Spleen (tissue), 11 donors: ENCODE measurements around the gene PLEKHF1. TPM values are rescaled to one million over a fixed set of nuclear protein-coding genes. Genes with fewer than 3 reads are reported as not detected.

Experiments used
- DNase-seq: peaks from one replicate; pipeline ENCODE4 v3.0.0-alpha.2; 2020
- H3K27ac ChIP-seq, 8 donors: fragments of 200-600 bp; sonication (generic) in 7 of 8; 1 replicate in 4 of 8; 2 replicates in 4 of 8; pipeline versions ENCODE4 v1.5.0 to v1.8.0; 2016 to 2021; ENCODE audit warnings: inconsistent platforms in 4 of 8, mild to moderate bottlenecking in 4 of 8, moderate library complexity in 1 of 8
- H3K27me3 ChIP-seq, 7 donors: fragments of 200-600 bp; sonication (generic) in 6 of 7; replicated peaks in 1 of 7; 1 replicate in 4 of 7; 2 replicates in 3 of 7; pipeline versions ENCODE4 v1.5.0 to v1.8.0; 2016 to 2021; ENCODE audit warnings: inconsistent platforms in 3 of 7, mild to moderate bottlenecking in 1 of 7
- H3K36me3 ChIP-seq, 6 donors: fragments of 200-600 bp; sonication (generic) in 5 of 6; 1 replicate in 4 of 6; 2 replicates in 2 of 6; pipeline versions ENCODE4 v1.5.0 to v1.8.0; 2016 to 2021; ENCODE audit warnings: inconsistent platforms in 2 of 6
- H3K4me1 ChIP-seq, 6 donors: fragments of 200-600 bp; sonication (generic) in 5 of 6; 1 replicate in 3 of 6; 2 replicates in 3 of 6; pipeline versions ENCODE4 v1.5.0 to v1.8.0; 2016 to 2021; ENCODE audit warnings: inconsistent platforms in 3 of 6
- H3K4me3 ChIP-seq, 8 donors: fragments of 200-600 bp; sonication (generic) in 7 of 8; 1 replicate in 4 of 8; 2 replicates in 4 of 8; pipeline versions ENCODE4 v1.5.0 to v1.8.0; 2016 to 2021; ENCODE audit warnings: inconsistent platforms in 4 of 8, mild to moderate bottlenecking in 4 of 8, moderate library complexity in 2 of 8
- H3K9me3 ChIP-seq, 8 donors: fragments of 200-600 bp; sonication (generic) in 7 of 8; 1 replicate in 4 of 8; 2 replicates in 4 of 8; pipeline versions ENCODE4 v1.5.0 to v1.8.0; 2016 to 2021; ENCODE audit warnings: inconsistent platforms in 4 of 8
- CTCF ChIP-seq, 11 experiments: fragments of 200-600 bp in 7 of 11; fragments of 450-650 bp in 4 of 11; sonication (generic) in 4 of 11; IDR thresholded peaks in 8 of 11; conservative IDR thresholded peaks in 3 of 11; 1 replicate in 7 of 11; 2 replicates in 4 of 11; pipeline versions ENCODE4 v1.4.0 to v1.8.0; 2016 to 2021; ENCODE audit warnings: antibody characterized with exemption in 11 of 11, inconsistent platforms in 4 of 11, mild to moderate bottlenecking in 1 of 11
- POLR2A ChIP-seq, 3 donors: fragments of 450-650 bp; IDR thresholded peaks; one replicate each; pipeline ENCODE4 v1.5.1; 2017; ENCODE audit warnings: antibody characterized with exemption in 3 of 3, mild to moderate bottlenecking in 1 of 3
- POLR2AphosphoS5 ChIP-seq, 3 donors: sonication (generic); formaldehyde crosslinking; IDR thresholded peaks; one replicate each; pipeline ENCODE4 v1.5.1; 2017; ENCODE audit warnings: antibody characterized with exemption in 3 of 3
- WGBS, 5 donors: extraction: QIAGEN DNeasy Blood & Tissue Kit in 3 of 5; methylation state at CpG; one replicate each; pipeline versions ENCODE4 v1.1.5 to v1.1.7; 2013 to 2018; 5-methylcytosine and 5-hydroxymethylcytosine counted together
- intact Hi-C: fragments of 100-400 bp; cut with DNase I; formaldehyde crosslinking; loops from one replicate; pipeline ENCODE4 v1.15.0; 2023; ENCODE audit warnings: low total_unique reads
- polyA plus RNA-seq, 3 donors: library from polyadenylated mRNA; stranded (reverse); fragments of 200-250 nt; gene quantifications; one replicate each; pipeline ENCODE4 v1.2.1, GENCODE V29; 2013
- total RNA-seq, 7 donors: library from RNA; depleted of rRNA in 3 of 7; stranded (reverse); fragments of >200 nt in 3 of 7; fragmentation: NEBNext Ultra II Directional in 4 of 7; extraction: Animal tissue kit (Norgen Biotek cat#: 25700) in 4 of 7; gene quantifications; one replicate each; pipeline versions ENCODE4 v1.1.0 to v1.2.1, GENCODE V29; 2016 to 2021
- donor health status: healthy with polysubstance abuse.
- donor health status: DM: no; HTN: no; CAD: no; lungs with moderate emphysema.
- donor health status: DM: no; HTN: no; CAD: no.
- donor health status: Bipolar disorder and iron deficiency.
- donor health status: healthy.
- donor health status: DM: no; HTN: no; CAD: no.
- donor health status: DM: yes; HTN: yes; CAD: no.

PLEKHF1 gene
- total and polyA plus RNA-seq, 10 donors, result 9.7 to 28.0 (median 18.2) TPM

- peaks cover 0 to 10% (median 3%) of the 10 kb centered on the region in 6 donors for H3K36me3 ChIP-seq
- H3K4me3 ChIP-seq, result no peak overlapping the region
- TF ChIP-seq POLR2A (IDR thresholded peaks at IDR 0.05), result no peak
- TF ChIP-seq CTCF (IDR thresholded peaks at IDR 0.05 in 8 of 11, conservative IDR thresholded peaks at IDR 0.05 in 3 of 11), result no peak
- no peak for TF ChIP-seq POLR2AphosphoS5 (IDR thresholded peaks at IDR 0.05)
- H3K27ac ChIP-seq, result no peak overlapping the region
- intact Hi-C loops, result no loop called here
- 81 to 90% (median 87%) methylated on average over 10 of the region's 10 CpGs for WGBS, 5 donors
- no peaks in the 10 kb centered on the region for H3K9me3 ChIP-seq
- peaks cover 18 to 51% (median 42%) of the 10 kb centered on the region in 6 donors for H3K4me1 ChIP-seq
- no peaks in the 10 kb centered on the region for H3K27me3 ChIP-seq
- no peak for DNase-seq
Observed at GRCh38 chr19:29683009-29683408, 17.7 kb downstream of the PLEKHF1 start.

GRCh38 chr19:29685326-29685725, 20.1 kb downstream of the PLEKHF1 start:
- no peak for TF ChIP-seq POLR2AphosphoS5 (IDR thresholded peaks at IDR 0.05)
- TF ChIP-seq CTCF (IDR thresholded peaks at IDR 0.05 in 8 of 11, conservative IDR thresholded peaks at IDR 0.05 in 3 of 11), result no peak
- TF ChIP-seq POLR2A (IDR thresholded peaks at IDR 0.05), result no peak
- intact Hi-C loops, result no loop called here
- Histone ChIP-seq H3K36me3 (no peaks in the 10 kb centered on the region), H3K4me3 (no peak overlapping the region), H3K27ac (no peak overlapping the region), H3K9me3 (peaks cover 0 to 1% (median under 1%) of the 10 kb centered on the region in 8 donors), H3K4me1 (peaks cover 9 to 28% (median 19%) of the 10 kb centered on the region in 6 donors), H3K27me3 (no peaks in the 10 kb centered on the region)
- WGBS, 5 donors, result 77 to 92% (median 87%) methylated on average over 7 of the region's 7 CpGs
- peak; percentile 45 for DNase-seq

GRCh38 chr19:29686285-29686805, 21.1 kb downstream of the PLEKHF1 start:
- Histone ChIP-seq H3K4me1 (peaks cover 3 to 23% (median 11%) of the 10 kb centered on the region in 6 donors), H3K9me3 (peaks cover 0 to 8% (median 7%) of the 10 kb centered on the region in 8 donors), H3K4me3 (no peak overlapping the region), H3K27me3 (no peaks in the 10 kb centered on the region), H3K27ac (no peak overlapping the region), H3K36me3 (no peaks in the 10 kb centered on the region)
- intact Hi-C loops, result no loop called here
- TF ChIP-seq CTCF (IDR thresholded peaks at IDR 0.05 in 8 of 11, conservative IDR thresholded peaks at IDR 0.05 in 3 of 11) (no peak), POLR2AphosphoS5 (IDR thresholded peaks at IDR 0.05) (no peak), POLR2A (IDR thresholded peaks at IDR 0.05) (no peak)
- WGBS, 5 donors, result 93 to 97% (median 96%) methylated on average over 8 of the region's 8 CpGs
- peak; percentile 57 for DNase-seq

- Histone ChIP-seq H3K36me3 (no peaks in the 10 kb centered on the region), H3K27me3 (no peaks in the 10 kb centered on the region), H3K27ac (no peak overlapping the region), H3K4me3 (no peak overlapping the region), H3K9me3 (peaks cover 0 to 8% (median 7%) of the 10 kb centered on the region in 8 donors), H3K4me1 (peaks cover 0 to 12% (median 3%) of the 10 kb centered on the region in 6 donors)
- no peak for TF ChIP-seq CTCF (IDR thresholded peaks at IDR 0.05 in 8 of 11, conservative IDR thresholded peaks at IDR 0.05 in 3 of 11)
- TF ChIP-seq POLR2A (IDR thresholded peaks at IDR 0.05), result no peak
- TF ChIP-seq POLR2AphosphoS5 (IDR thresholded peaks at IDR 0.05), result no peak
- DNase-seq, result peak; percentile 58
- intact Hi-C loops, result no loop called here
- WGBS, 5 donors, result 75 to 83% (median 78%) methylated on average over 17 of the region's 17 CpGs
Observed at GRCh38 chr19:29687244-29687896, 22.1 kb downstream of the PLEKHF1 start.
